ENCODE data around the gene DGKG. TPM values are rescaled to one million over a fixed set of nuclear protein-coding genes. Genes with fewer than 3 reads are reported as not detected.

DGKG gene
- total RNA-seq, 1 donor from 2014 or later: 48.7 TPM

GRCh38 chr3:186254676-186255650, 107.1 kb downstream of the DGKG start:
- intact Hi-C loops (cut with DNase I): loop anchor here (5.0 kb wide), 1 partner anchor 273 kb away; no protein-coding TSS in a partner anchor
- no peak for DNase-seq (ENCODE audit: low spot score)

- peak; percentile 75 for DNase-seq (ENCODE audit: low spot score)
- intact Hi-C loops (cut with DNase I): no loop called here
Observed at GRCh38 chr3:186251948-186252619, 110.0 kb downstream of the DGKG start.

GRCh38 chr3:186248850-186249249, 113.2 kb downstream of the DGKG start:
- no peak for DNase-seq (ENCODE audit: low spot score)
- intact Hi-C loops (cut with DNase I): loop anchor here (10.0 kb wide), 1 partner anchor 144 kb away; the partner anchor contains the start of gene ETV5

- intact Hi-C loops (cut with DNase I): loop anchor here (10.0 kb wide), 1 partner anchor 143 kb away; the partner anchor contains the start of gene ETV5
Observed at GRCh38 chr3:186247821-186248814, 113.9 kb downstream of the DGKG start.

GRCh38 chr3:186246941-186247340, 115.1 kb downstream of the DGKG start:
- intact Hi-C loops (cut with DNase I): loop anchor here (10.0 kb wide), 1 partner anchor 142 kb away; the partner anchor contains the start of gene ETV5
- DNase-seq (ENCODE audit: low spot score): no peak

More at GRCh38 chr3:186247821-186248814, 113.9 kb downstream of the DGKG start:
- DNase-seq (ENCODE audit: low spot score): no peak

- intact Hi-C loops (cut with DNase I): loop anchor here (10.0 kb wide), 1 partner anchor 139 kb away; the partner anchor contains the start of gene ETV5
- DNase-seq (ENCODE audit: low spot score): no peak
Observed at GRCh38 chr3:186244016-186244415, 118.0 kb downstream of the DGKG start.

- intact Hi-C loops (cut with DNase I): loop anchor here (1.0 to 10.0 kb wide), 2 partner anchors 137 to 259 kb away; partner anchors contain the start of gene ETV5
- DNase-seq (ENCODE audit: low spot score): peak; percentile 84
Observed at GRCh38 chr3:186241910-186242821, 119.9 kb downstream of the DGKG start.

GRCh38 chr3:186239321-186239720, 122.7 kb downstream of the DGKG start:
- intact Hi-C loops (cut with DNase I): no loop called here
- no peak for DNase-seq (ENCODE audit: low spot score)

- intact Hi-C loops (cut with DNase I): loop anchor here (2.0 kb wide), 1 partner anchor 19 kb away; no protein-coding TSS in a partner anchor
- DNase-seq (ENCODE audit: low spot score): no peak
Observed at GRCh38 chr3:186237915-186238314, 124.1 kb downstream of the DGKG start.

- no peak for DNase-seq (ENCODE audit: low spot score)
- intact Hi-C loops (cut with DNase I): loop anchor here (2.0 kb wide), 1 partner anchor 18 kb away; no protein-coding TSS in a partner anchor
Observed at GRCh38 chr3:186236357-186237020, 125.5 kb downstream of the DGKG start.

- DNase-seq (ENCODE audit: low spot score): no peak
- intact Hi-C loops (cut with DNase I): no loop called here
Observed at GRCh38 chr3:186235554-186235953, 126.5 kb downstream of the DGKG start.

- intact Hi-C loops (cut with DNase I): no loop called here
- DNase-seq (ENCODE audit: low spot score): no peak
Observed at GRCh38 chr3:186234152-186234551, 127.9 kb downstream of the DGKG start.

- intact Hi-C loops (cut with DNase I): no loop called here
- no peak for DNase-seq (ENCODE audit: low spot score)
Observed at GRCh38 chr3:186226482-186226881, 135.6 kb downstream of the DGKG start.

- intact Hi-C loops (cut with DNase I): no loop called here
- DNase-seq (ENCODE audit: low spot score): no peak
Observed at GRCh38 chr3:186225603-186226002, 136.4 kb downstream of the DGKG start.

- no peak for DNase-seq (ENCODE audit: low spot score)
- intact Hi-C loops (cut with DNase I): no loop called here
Observed at GRCh38 chr3:186224041-186224610, 137.9 kb downstream of the DGKG start.

- intact Hi-C loops (cut with DNase I): no loop called here
- no peak for DNase-seq (ENCODE audit: low spot score)
Observed at GRCh38 chr3:186223476-186223875, 138.6 kb downstream of the DGKG start.

Measured in cardiac septum (tissue), 1 donor.